GM21390 (cell line): ENCODE results near the gene WFDC1.

Source experiments
- ATAC-seq: cut with Tn5 transposase; IDR thresholded peaks from one replicate; pipeline ENCODE4 v1.9.1; 2021; ENCODE audit not compliant: unreplicated experiment

The WFDC1 gene

GRCh38 chr16:84350685-84351400, 56.2 kb downstream of the WFDC1 start:
- ATAC-seq: no peak

GRCh38 chr16:84351630-84352029, 57.0 kb downstream of the WFDC1 start:
- no peak for ATAC-seq

- ATAC-seq: no peak
These were observed 59.6 kb downstream of the WFDC1 start for GRCh38 chr16:84354306-84354705.

- no peak for ATAC-seq
These were observed 60.5 kb downstream of the WFDC1 start for GRCh38 chr16:84355149-84355548.

GRCh38 chr16:84356176-84356575, 61.5 kb downstream of the WFDC1 start:
- no peak for ATAC-seq

GRCh38 chr16:84356591-84357116, 62.0 kb downstream of the WFDC1 start:
- ATAC-seq: no peak

GRCh38 chr16:84357191-84357651, 62.5 kb downstream of the WFDC1 start:
- no peak for ATAC-seq

- ATAC-seq: no peak
These were observed 64.1 kb downstream of the WFDC1 start for GRCh38 chr16:84358601-84359295.

- ATAC-seq: no peak
These were observed 64.6 kb downstream of the WFDC1 start for GRCh38 chr16:84359326-84359725.

GRCh38 chr16:84360170-84360569, 65.5 kb downstream of the WFDC1 start:
- ATAC-seq: no peak

GRCh38 chr16:84360748-84361147, 66.1 kb downstream of the WFDC1 start:
- ATAC-seq: no peak

GRCh38 chr16:84361546-84361945, 66.9 kb downstream of the WFDC1 start:
- no peak for ATAC-seq

- no peak for ATAC-seq
These were observed 67.8 kb downstream of the WFDC1 start for GRCh38 chr16:84362471-84362941.

GRCh38 chr16:84366208-84366607, 71.5 kb downstream of the WFDC1 start:
- ATAC-seq: no peak

GRCh38 chr16:84367297-84367680, 72.6 kb downstream of the WFDC1 start:
- no peak for ATAC-seq

- ATAC-seq: no peak
These were observed 73.2 kb downstream of the WFDC1 start for GRCh38 chr16:84367750-84368307.

GRCh38 chr16:84368308-84368996, 73.8 kb downstream of the WFDC1 start, which contains the start of gene ATP2C2:
Gene ATP2C2, plus strand, starts transcription at chr16:84368538. Its CDS starts 78 bp downstream, at chr16:84368616.
- no peak for ATAC-seq

- ATAC-seq: no peak
These were observed 74.4 kb downstream of the WFDC1 start for GRCh38 chr16:84369105-84369504.

- ATAC-seq: no peak
These were observed 75.4 kb downstream of the WFDC1 start for GRCh38 chr16:84369938-84370627.

GRCh38 chr16:84370723-84371552, 76.3 kb downstream of the WFDC1 start:
- no peak for ATAC-seq
